Pancreas (tissue), 10 donors: ENCODE measurements around the gene MYH9. TPM values are rescaled to one million over a fixed set of nuclear protein-coding genes. Genes with fewer than 3 reads are reported as not detected.
A peak's percentile ranks its signal among the peaks of the same experiment; 100 is the strongest.

Experiments
- ATAC-seq, 4 donors: fragments of 200-7000 bp; cut with Tn5 transposase; one replicate each; pipeline versions ENCODE4 v1.8.0 to v1.9.1; 2020; ENCODE audit warnings: mild to moderate bottlenecking in 4 of 4, moderate library complexity in 4 of 4
- DNase-seq, 6 donors: peaks; one replicate each; pipeline ENCODE4 v3.0.0-alpha.2; 2020
- FAIRE-seq: peaks from 2 replicates; lab custom pipeline; 2012; peaks lifted over from hg19 to GRCh38; lab: Jason Lieb, UNC
- H3K27ac ChIP-seq, 4 donors: fragments of 200-600 bp; sonication (generic); 1 replicate in 3 of 4; 2 replicates in 1 of 4; pipeline versions ENCODE4 v1.5.0 to v1.8.0; 2020
- H3K27me3 ChIP-seq, 4 donors: fragments of 200-600 bp; one replicate each; pipeline ENCODE4 v1.8.0; 2021
- H3K36me3 ChIP-seq, 3 donors: fragments of 200-600 bp; sonication (generic) in 1 of 3; one replicate each; pipeline versions ENCODE4 v1.5.0 to v1.8.0; 2020 to 2021
- H3K4me1 ChIP-seq, 3 donors: fragments of 200-600 bp; one replicate each; pipeline ENCODE4 v1.8.0; 2021
- H3K4me3 ChIP-seq, 4 donors: fragments of 200-600 bp; sonication (generic) in 2 of 4; one replicate each; pipeline versions ENCODE4 v1.5.0 to v1.8.0; 2020 to 2021
- H3K9me3 ChIP-seq, 4 donors: fragments of 200-600 bp; one replicate each; pipeline ENCODE4 v1.8.0; 2021
- whole genome bisulfite sequencing, 2 donors: extraction: QIAGEN DNeasy Blood & Tissue Kit; methylation state at CpG; one replicate each; pipeline ENCODE4 v1.1.7; 2013; 5-methylcytosine and 5-hydroxymethylcytosine counted together
- intact Hi-C, 3 donors: fragments of 100-400 bp; cut with DNase I; formaldehyde crosslinking; loops; one replicate each; pipeline versions ENCODE4 v1.11.1 to v1.14.2; 2022
- polyA plus RNA-seq, 2 donors: library from polyadenylated mRNA; stranded (reverse); fragments of 200-250 nt; gene quantifications; one replicate each; pipeline ENCODE4 v1.2.3, GENCODE V29; 2013
- total RNA-seq, 6 donors: library from RNA; stranded (reverse); fragmentation: NEBNext Ultra II Directional in 4 of 6; extraction: Animal tissue kit (Norgen Biotek cat#: 25700) in 4 of 6; gene quantifications; one replicate each; pipeline versions ENCODE4 v1.2.1 to v1.2.4, GENCODE V29; 2021 to 2023
- TF ChIP-seq, protein P1 (sequence below), 4 donors: fragments of 200-600 bp; sonication (generic) in 3 of 4; IDR thresholded peaks; one replicate each; pipeline versions ENCODE4 v1.5.0 to v1.8.0; 2021; ENCODE audit warnings: antibody characterized with exemption in 4 of 4
- donor health status: healthy with polysubstance abuse.
- donor health status: DM: no; HTN: no; CAD: no; lungs with moderate emphysema.
- donor health status: DM: no; HTN: no; CAD: no.
- donor health status: control.
- donor health status: control.
- donor health status: Bipolar disorder and iron deficiency.
- donor health status: DM: yes; HTN: yes; CAD: no.
- donor health status: DM: no; HTN: no; CAD: no.
- donor health status: DM: no; HTN: no; CAD: no.
- donor health status: DM: yes; HTN: yes; CAD: no.

Gene MYH9
- total and polyA plus RNA-seq, 8 donors, result 80.9 to 554 (median 376) TPM

- H3K4me3 ChIP-seq, result no peak overlapping the region
- FAIRE-seq, result no peak
These were observed 63.4 kb downstream of the MYH9 start for GRCh38 chr22:36324414-36324813.

DNA sequence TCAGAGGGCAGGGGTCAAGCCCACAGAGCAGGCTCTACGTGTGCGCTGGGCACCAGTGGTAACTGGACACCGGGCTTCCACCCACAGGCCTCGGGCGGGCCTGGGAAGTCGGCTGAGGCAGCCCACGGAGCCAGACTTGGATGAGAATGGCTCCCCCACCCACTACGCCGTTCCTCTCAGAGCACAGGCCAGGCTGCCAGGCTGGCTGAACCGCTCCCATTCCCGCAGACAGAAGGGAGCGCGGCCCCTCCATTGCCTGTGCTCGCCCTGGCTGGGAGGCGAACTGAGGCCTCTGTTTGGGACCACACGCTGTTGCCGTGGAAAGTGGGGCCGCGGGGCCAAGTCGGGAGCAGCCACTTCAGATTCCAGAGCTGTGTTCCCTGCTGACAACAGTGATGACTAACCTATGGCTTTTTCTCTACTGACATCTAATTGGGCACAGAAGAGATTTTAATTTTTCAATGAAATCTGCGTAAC, 63.9 kb downstream of the MYH9 start:
- intact Hi-C loops, result no loop called here
- DNase-seq (peak in 1 of 6 donors; percentile 67), ATAC-seq (peak in 1 of 4 donors; percentile 3), FAIRE-seq (no peak)
- Histone ChIP-seq H3K4me1 (peaks cover 17 to 27% (median 18%) of the 10 kb centered on the region in 3 donors), H3K36me3 (peaks cover 13 to 83% (median 59%) of the 10 kb centered on the region in 3 donors), H3K4me3 (no peak overlapping the region), H3K27ac (peak overlapping the region; percentile 12 to 77 (median 44)), H3K9me3 (no peaks in the 10 kb centered on the region), H3K27me3 (no peaks in the 10 kb centered on the region)
- TF ChIP-seq, protein P1, sequence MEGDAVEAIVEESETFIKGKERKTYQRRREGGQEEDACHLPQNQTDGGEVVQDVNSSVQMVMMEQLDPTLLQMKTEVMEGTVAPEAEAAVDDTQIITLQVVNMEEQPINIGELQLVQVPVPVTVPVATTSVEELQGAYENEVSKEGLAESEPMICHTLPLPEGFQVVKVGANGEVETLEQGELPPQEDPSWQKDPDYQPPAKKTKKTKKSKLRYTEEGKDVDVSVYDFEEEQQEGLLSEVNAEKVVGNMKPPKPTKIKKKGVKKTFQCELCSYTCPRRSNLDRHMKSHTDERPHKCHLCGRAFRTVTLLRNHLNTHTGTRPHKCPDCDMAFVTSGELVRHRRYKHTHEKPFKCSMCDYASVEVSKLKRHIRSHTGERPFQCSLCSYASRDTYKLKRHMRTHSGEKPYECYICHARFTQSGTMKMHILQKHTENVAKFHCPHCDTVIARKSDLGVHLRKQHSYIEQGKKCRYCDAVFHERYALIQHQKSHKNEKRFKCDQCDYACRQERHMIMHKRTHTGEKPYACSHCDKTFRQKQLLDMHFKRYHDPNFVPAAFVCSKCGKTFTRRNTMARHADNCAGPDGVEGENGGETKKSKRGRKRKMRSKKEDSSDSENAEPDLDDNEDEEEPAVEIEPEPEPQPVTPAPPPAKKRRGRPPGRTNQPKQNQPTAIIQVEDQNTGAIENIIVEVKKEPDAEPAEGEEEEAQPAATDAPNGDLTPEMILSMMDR (IDR thresholded peaks at IDR 0.05), result no peak
- 85 to 86% methylated on average over 21 of the region's 21 CpGs for WGBS, 2 donors

More at GRCh38 chr22:36324414-36324813, 63.4 kb downstream of the MYH9 start:
- WGBS, 2 donors, result 75 to 90% methylated on average over 11 of the region's 11 CpGs
- no peak for ATAC-seq
- H3K4me1 ChIP-seq, result peaks cover 22 to 32% (median 22%) of the 10 kb centered on the region in 3 donors
- H3K36me3 ChIP-seq, result peaks cover 13 to 78% (median 54%) of the 10 kb centered on the region in 3 donors
- peak overlapping the region in 1 of 4 donors; percentile 77 for H3K27ac ChIP-seq
- DNase-seq, result peak in 1 of 6 donors; percentile 43
- TF ChIP-seq, protein P1 (IDR thresholded peaks at IDR 0.05), result no peak
- no peaks in the 10 kb centered on the region for H3K9me3 ChIP-seq
- intact Hi-C loops, result no loop called here
- H3K27me3 ChIP-seq, result no peaks in the 10 kb centered on the region

DNA sequence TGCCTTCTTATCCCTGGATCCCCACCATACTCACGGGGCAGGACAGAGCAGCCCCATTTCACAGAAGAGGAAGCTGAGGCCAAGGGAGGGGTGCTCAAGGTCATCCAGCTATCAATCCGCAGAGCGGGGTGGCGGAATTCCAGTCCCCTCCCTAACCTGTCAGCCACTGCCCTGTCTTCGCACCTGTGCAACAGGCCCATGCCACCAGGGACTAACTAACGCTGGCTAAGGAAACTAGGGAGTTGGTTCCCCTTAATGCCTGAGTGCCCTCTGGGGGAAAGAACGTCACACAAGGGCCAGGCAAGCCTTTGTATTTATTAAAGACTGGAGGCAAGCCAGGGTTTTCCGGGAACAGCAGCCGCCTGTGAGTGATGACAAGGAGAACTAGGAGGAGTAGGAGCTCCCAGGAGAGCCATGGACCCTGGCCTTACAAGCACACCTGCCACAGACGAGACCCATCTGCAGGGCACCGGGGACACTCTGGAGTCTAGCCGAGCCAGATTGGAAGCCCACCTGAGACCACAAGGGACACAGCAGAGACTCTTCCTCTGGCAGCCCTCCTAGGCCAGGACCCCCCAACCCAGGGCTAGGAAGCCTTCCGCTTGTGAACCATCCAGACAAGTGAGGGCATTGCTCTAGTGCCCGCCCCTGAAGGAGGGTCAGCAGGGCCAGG, 64.4 kb downstream of the MYH9 start:
- FAIRE-seq, result no peak
- no peak overlapping the region for H3K4me3 ChIP-seq
- no peaks in the 10 kb centered on the region for H3K9me3 ChIP-seq
- peak in 3 of 4 donors; percentile 11 to 43 (median 35) for ATAC-seq
- peaks cover 13 to 89% (median 64%) of the 10 kb centered on the region in 3 donors for H3K36me3 ChIP-seq
- TF ChIP-seq, protein P1 (IDR thresholded peaks at IDR 0.05), result no peak
- 61 to 70% methylated on average over 14 of the region's 14 CpGs for WGBS, 2 donors
- no peaks in the 10 kb centered on the region for H3K27me3 ChIP-seq
- intact Hi-C loops, result no loop called here
- peak in 1 of 6 donors; percentile 37 for DNase-seq
- H3K27ac ChIP-seq, result peak overlapping the region; percentile 19 to 77 (median 44)
- H3K4me1 ChIP-seq, result peaks cover 11 to 21% (median 12%) of the 10 kb centered on the region in 3 donors

- Histone ChIP-seq H3K4me3 (no peak overlapping the region), H3K27me3 (no peaks in the 10 kb centered on the region), H3K36me3 (peaks cover 13 to 97% (median 72%) of the 10 kb centered on the region in 3 donors), H3K27ac (peak overlapping the region in 2 of 4 donors; percentile 19 to 77), H3K4me1 (peaks cover 3 to 13% (median 4%) of the 10 kb centered on the region in 3 donors), H3K9me3 (no peaks in the 10 kb centered on the region)
- DNase-seq (no peak), FAIRE-seq (no peak), ATAC-seq (no peak)
- TF ChIP-seq, protein P1 (IDR thresholded peaks at IDR 0.05), result no peak
- WGBS, 2 donors, result 82 to 83% methylated on average over 11 of the region's 11 CpGs
- intact Hi-C loops, result no loop called here
These were observed 65.2 kb downstream of the MYH9 start for GRCh38 chr22:36322602-36322915.
